Loucy (cell line): Measurements from ENCODE around the gene DKC1.

Source experiments
- H2AFZ ChIP-seq: fragments of 200-600 bp; sonication (generic); 2 replicates; pipeline ENCODE4 v1.6.0; 2016; ENCODE audit warnings: antibody characterized with exemption, mild to moderate bottlenecking, low read length, moderate library complexity
- H3F3A ChIP-seq: fragments of 200-600 bp; 2 replicates; pipeline ENCODE4 v1.6.0; 2016; ENCODE audit warnings: antibody characterized with exemption, low read depth, mild to moderate bottlenecking
- H3K27me3 ChIP-seq: fragments of 200-600 bp; sonication (generic); 2 replicates; pipeline ENCODE4 v1.6.1; 2014; ENCODE audit warnings: low read length, mild to moderate bottlenecking; ENCODE audit not compliant: insufficient read depth, poor library complexity, severe bottlenecking
- H3K36me3 ChIP-seq: fragments of 200-600 bp; sonication (generic); 2 replicates; pipeline ENCODE4 v1.6.1; 2016; ENCODE audit warnings: low read length; ENCODE audit not compliant: insufficient read depth
- H3K4me1 ChIP-seq: fragments of 200-600 bp; sonication (generic); 2 replicates; pipeline ENCODE4 v1.5.1; 2014; ENCODE audit warnings: low read length, mild to moderate bottlenecking; ENCODE audit not compliant: insufficient read depth, poor library complexity, severe bottlenecking
- H3K4me2 ChIP-seq: fragments of 200-600 bp; sonication (generic); 2 replicates; pipeline ENCODE4 v1.6.0; 2014; ENCODE audit warnings: antibody characterized with exemption, low read length, low read depth, mild to moderate bottlenecking; ENCODE audit not compliant: poor library complexity, severe bottlenecking
- H3K4me3 ChIP-seq: fragments of 200-600 bp; sonication (generic); 2 replicates; pipeline ENCODE4 v1.5.1; 2014; ENCODE audit warnings: low read length, mild to moderate bottlenecking, mixed read lengths; ENCODE audit not compliant: poor library complexity, severe bottlenecking
- H3K79me2 ChIP-seq: fragments of 200-600 bp; sonication (generic); 2 replicates; pipeline ENCODE4 v1.6.1; 2014; ENCODE audit warnings: low read length; ENCODE audit not compliant: insufficient read depth
- H3K9ac ChIP-seq: fragments of 200-600 bp; sonication (generic); 2 replicates; pipeline ENCODE4 v1.6.0; 2014; ENCODE audit warnings: mild to moderate bottlenecking, low read depth, low read length, moderate library complexity; ENCODE audit not compliant: poor library complexity, severe bottlenecking
- H3K9me2 ChIP-seq: fragments of 200-600 bp; sonication (generic); replicated peaks from 2 replicates; pipeline ENCODE4 v1.6.1; 2016; ENCODE audit warnings: low read depth, low read length, mixed read lengths
- H3K9me3 ChIP-seq: fragments of 200-600 bp; sonication (generic); 2 replicates; pipeline ENCODE4 v1.6.1; 2014; ENCODE audit warnings: mild to moderate bottlenecking, antibody characterized with exemption, low read length, low read depth; ENCODE audit not compliant: insufficient read depth
- H4K20me1 ChIP-seq: fragments of 200-600 bp; sonication (generic); 2 replicates; pipeline ENCODE4 v1.6.0; 2014; ENCODE audit warnings: antibody characterized with exemption, low read length, mild to moderate bottlenecking; ENCODE audit not compliant: insufficient read depth, poor library complexity, severe bottlenecking
- CTCF ChIP-seq: fragments of 200-600 bp; sonication (generic); conservative IDR thresholded peaks from 2 replicates; pipeline ENCODE4 v1.5.1; 2014; ENCODE audit warnings: mild to moderate bottlenecking, antibody characterized with exemption, low read length
- EZH2phosphoT487 ChIP-seq: fragments of 200-600 bp; IDR thresholded peaks from 2 replicates; pipeline ENCODE4 v1.6.1; 2018; ENCODE audit warnings: antibody characterized with exemption, mild to moderate bottlenecking, moderate library complexity, borderline replicate concordance

The DKC1 gene

GRCh38 chrX:154717824-154718223 lies 44.8 kb upstream of the DKC1 start:
- peaks cover 43% of the 10 kb centered on the region for H3K4me1 ChIP-seq
- no peaks in the 10 kb centered on the region for H3K9me3 ChIP-seq
- peak; percentile 37; the same call in 1 of the 2 replicates for TF ChIP-seq CTCF
- TF ChIP-seq EZH2phosphoT487, result no peak
- H3K27me3 ChIP-seq, result no peaks in the 10 kb centered on the region
- 0 out of 2 replicates have a peak, but pooled peaks cover 5% of the 10 kb centered on the region for H3K79me2 ChIP-seq
- H4K20me1 ChIP-seq, result no peaks in the 10 kb centered on the region
- H3K36me3 ChIP-seq, result no peaks in the 10 kb centered on the region
- H2AFZ ChIP-seq, result no peak overlapping the region
- H3F3A ChIP-seq, result no peaks in the 10 kb centered on the region
- no peaks in the 10 kb centered on the region for H3K9me2 ChIP-seq
- peak overlapping the region; percentile 83 for H3K4me2 ChIP-seq
- H3K4me3 ChIP-seq, result peak overlapping the region; percentile 58
- H3K9ac ChIP-seq, result peak overlapping the region; percentile 70

GRCh38 chrX:154718616-154719015 lies 44.0 kb upstream of the DKC1 start:
- Histone ChIP-seq H3K4me3 (peak overlapping the region; percentile 53), H3F3A (no peaks in the 10 kb centered on the region), H3K36me3 (no peaks in the 10 kb centered on the region), H3K79me2 (0 out of 2 replicates have a peak, but pooled peaks cover 5% of the 10 kb centered on the region), H2AFZ (no peak overlapping the region), H3K9ac (peak overlapping the region; percentile 70), H3K9me3 (no peaks in the 10 kb centered on the region), H4K20me1 (no peaks in the 10 kb centered on the region), H3K4me1 (peaks cover 40% of the 10 kb centered on the region), H3K9me2 (no peaks in the 10 kb centered on the region), H3K27me3 (no peaks in the 10 kb centered on the region), H3K4me2 (peak overlapping the region; percentile 83)
- TF ChIP-seq EZH2phosphoT487 (no peak), CTCF (no peak)

GRCh38 chrX:154719132-154719675 lies 43.5 kb upstream of the DKC1 start:
- H2AFZ ChIP-seq, result no peak overlapping the region
- peaks cover 41% of the 10 kb centered on the region for H3K4me1 ChIP-seq

More at GRCh38 chrX:154719132-154719675, 43.5 kb upstream of the DKC1 start:
- Histone ChIP-seq H3K9me2 (no peaks in the 10 kb centered on the region), H3F3A (no peaks in the 10 kb centered on the region), H3K9ac (peak overlapping the region; percentile 70), H3K79me2 (0 out of 2 replicates have a peak, but pooled peaks cover 5% of the 10 kb centered on the region), H3K4me3 (peak overlapping the region; percentile 18), H4K20me1 (no peaks in the 10 kb centered on the region), H3K36me3 (no peaks in the 10 kb centered on the region), H3K9me3 (no peaks in the 10 kb centered on the region), H3K27me3 (no peaks in the 10 kb centered on the region), H3K4me2 (peak overlapping the region; percentile 83)
- TF ChIP-seq CTCF, result no peak
- TF ChIP-seq EZH2phosphoT487, result no peak
